Activated CD8-positive, alpha-beta memory T cell treated with anti-CD3 and anti-CD28 coated beads for 24 hours (primary cell): ENCODE results near the gene NCCRP1.

Experiments used
- DNase-seq: peaks from one replicate; pipeline ENCODE4 v3.0.0-alpha.2; 2020

Gene NCCRP1

GRCh38 chr19:39196860-39197562 is at the start of gene NCCRP1:
Gene NCCRP1 (plus strand): TSS chr19:39196964. CDS start chr19:39196983, 19 bp downstream.
- no peak for DNase-seq

- DNase-seq: no peak
Observed at GRCh38 chr19:39147480-39147879, 49.3 kb upstream of the NCCRP1 start.

GRCh38 chr19:39148939-39149529 is 47.7 kb upstream of the NCCRP1 start:
- DNase-seq: no peak

GRCh38 chr19:39150235-39150634 is 46.5 kb upstream of the NCCRP1 start:
- DNase-seq: no peak

GRCh38 chr19:39150807-39151600 is 45.8 kb upstream of the NCCRP1 start:
- no peak for DNase-seq

- DNase-seq: no peak
Observed at GRCh38 chr19:39152066-39152465, 44.7 kb upstream of the NCCRP1 start.

- no peak for DNase-seq
Observed at GRCh38 chr19:39154100-39154628, 42.6 kb upstream of the NCCRP1 start.

- no peak for DNase-seq
Observed at GRCh38 chr19:39154629-39155100, 42.1 kb upstream of the NCCRP1 start.

- DNase-seq: no peak
Observed at GRCh38 chr19:39155114-39155700, 41.6 kb upstream of the NCCRP1 start.

- no peak for DNase-seq
Observed at GRCh38 chr19:39155741-39156140, 41.0 kb upstream of the NCCRP1 start.

GRCh38 chr19:39156326-39157230 is 40.2 kb upstream of the NCCRP1 start:
- no peak for DNase-seq

GRCh38 chr19:39157275-39157996 is 39.3 kb upstream of the NCCRP1 start:
- no peak for DNase-seq

GRCh38 chr19:39157997-39158389 is 38.8 kb upstream of the NCCRP1 start:
- no peak for DNase-seq

- no peak for DNase-seq
Observed at GRCh38 chr19:39158646-39159260, 38.0 kb upstream of the NCCRP1 start.

- DNase-seq: no peak
Observed at GRCh38 chr19:39160523-39160861, 36.3 kb upstream of the NCCRP1 start.

- DNase-seq: no peak
Observed at GRCh38 chr19:39160889-39161672, 35.7 kb upstream of the NCCRP1 start.

- no peak for DNase-seq
Observed at GRCh38 chr19:39162441-39163043, 34.2 kb upstream of the NCCRP1 start.

GRCh38 chr19:39163621-39164020 is 33.1 kb upstream of the NCCRP1 start:
- no peak for DNase-seq

- no peak for DNase-seq
Observed at GRCh38 chr19:39164289-39164688, 32.5 kb upstream of the NCCRP1 start.

- no peak for DNase-seq
Observed at GRCh38 chr19:39165857-39166256, 30.9 kb upstream of the NCCRP1 start.
